ENCODE data around the gene HSD17B11. TPM values are rescaled to one million over a fixed set of nuclear protein-coding genes. Genes with fewer than 3 reads are reported as not detected.

Gene HSD17B11
- total RNA-seq, 1 experiment from 2014 or later, result 8.8 TPM

- WGBS (ENCODE audit: extremely low coverage, insufficient read length, low lambda C conversion rate), result no CpG with 5 or more reads among the region's 58 CpGs
Measured at GRCh38 chr4:87422104-87423052, 31.4 kb upstream of the HSD17B11 start, which contains the start of gene NUDT9. Gene NUDT9, plus strand, starts transcription at chr4:87422573. Its CDS starts 333 bp downstream, at chr4:87422906.

More at GRCh38 chr4:87422104-87423052, 31.4 kb upstream of the HSD17B11 start, which contains the start of gene NUDT9:
- no peak within 1 kb of the TSS for H2BK20ac ChIP-seq (ENCODE audit: low read depth, low read length, poor library complexity, severe bottlenecking)
- peaks cover 38 to 43% of the 10 kb centered on the region in 2 experiments for H3K4me1 Mint-ChIP-seq
- H3K27ac ChIP-seq (ENCODE audit: insufficient read length, low read depth, low read length), result peak within 1 kb of the TSS; percentile 59
- DNase-seq, result peak; percentile 95
- no peak within 1 kb of the TSS for H2BK120ac ChIP-seq (ENCODE audit: low read depth, low read length, poor library complexity, severe bottlenecking)
- H3T11ph ChIP-seq (ENCODE audit: low read length), result no peak within 1 kb of the TSS
- H3K36me3 Mint-ChIP-seq (ENCODE audit: insufficient read depth in 1 of 3, low read depth in 3 of 3), result peaks cover 4 to 7% (median 6%) of the 10 kb centered on the region in 3 experiments; a peak in 6 of 7 replicates
- H4K5ac ChIP-seq (ENCODE audit: insufficient read length, low read depth, low read length), result no peak within 1 kb of the TSS
- H2AFZ ChIP-seq (ENCODE audit: low read length), result no peak within 1 kb of the TSS
- H3K4me1 ChIP-seq (ENCODE audit: insufficient read depth, low read length), result no peaks in the 10 kb centered on the region
- H2BK5ac ChIP-seq (ENCODE audit: insufficient read length, low read length), result no peak within 1 kb of the TSS
- H3K4me2 ChIP-seq (ENCODE audit: insufficient read depth, insufficient read length, low read length), result peak within 1 kb of the TSS; percentile 86
- H3K27ac Mint-ChIP-seq, result peak within 1 kb of the TSS; percentile 100
- no peak within 1 kb of the TSS for H4K91ac ChIP-seq (ENCODE audit: insufficient read length, low read depth, low read length)
- no peak within 1 kb of the TSS for H4K8ac ChIP-seq (replicated peaks; ENCODE audit: insufficient read length, low read depth, low read length)
- H2AK5ac ChIP-seq (ENCODE audit: insufficient read length, low read length), result no peak within 1 kb of the TSS
- peak within 1 kb of the TSS; percentile 97 to 98 for H3K4me3 Mint-ChIP-seq
- H3K56ac ChIP-seq (ENCODE audit: insufficient read length, low read depth, low read length), result no peak within 1 kb of the TSS
- no peak within 1 kb of the TSS for H3K4ac ChIP-seq (ENCODE audit: low read depth, low read length)
- H3K27me3 Mint-ChIP-seq (ENCODE audit: low read depth), result 0 out of 2 replicates have a peak, but pooled peaks cover 3% of the 10 kb centered on the region
- peak within 1 kb of the TSS; percentile 94 for H3K14ac ChIP-seq (ENCODE audit: insufficient read depth, low read length)
- no peak within 1 kb of the TSS for H2BK12ac ChIP-seq (ENCODE audit: insufficient read length, low read depth, low read length)
- peaks cover 4% of the 10 kb centered on the region for H3K23me2 ChIP-seq (ENCODE audit: insufficient read length, low read depth, low read length, poor library complexity, severe bottlenecking)
- peak within 1 kb of the TSS; percentile 88 for H3K9ac ChIP-seq (ENCODE audit: extremely low read depth, insufficient read length, low read length)
- no peak within 1 kb of the TSS for H2BK15ac ChIP-seq (ENCODE audit: low read depth, low read length)
- H3K9me3 ChIP-seq (ENCODE audit: control insufficient read depth, low read depth, low read length), result no peaks in the 10 kb centered on the region
- peaks cover 6 to 13% of the 10 kb centered on the region in 2 experiments for H3K9me3 Mint-ChIP-seq
- no peak within 1 kb of the TSS for H3K23ac ChIP-seq (ENCODE audit: insufficient read length, low read depth, low read length)
- H4K20me1 ChIP-seq (ENCODE audit: control insufficient read depth, insufficient read depth, insufficient read length), result no peaks in the 10 kb centered on the region
- H3K18ac ChIP-seq (ENCODE audit: insufficient read length, low read depth, low read length), result peak within 1 kb of the TSS; percentile 97
- TF ChIP-seq CTCF (conservative IDR thresholded peaks at IDR 0.05), result no peak
- peaks cover 3% of the 10 kb centered on the region for H3K79me1 ChIP-seq (ENCODE audit: insufficient read depth, low read depth, low read length, poor library complexity, severe bottlenecking)
- H3K27me3 ChIP-seq (ENCODE audit: insufficient read depth, low read length), result no peaks in the 10 kb centered on the region
- H3K79me2 ChIP-seq (ENCODE audit: insufficient read depth, low read length), result peaks cover 9% of the 10 kb centered on the region; the same call in 1 of the 2 replicates

Data from H9 (cell line).